Measurements from ENCODE around the gene DHCR24.

DNA sequence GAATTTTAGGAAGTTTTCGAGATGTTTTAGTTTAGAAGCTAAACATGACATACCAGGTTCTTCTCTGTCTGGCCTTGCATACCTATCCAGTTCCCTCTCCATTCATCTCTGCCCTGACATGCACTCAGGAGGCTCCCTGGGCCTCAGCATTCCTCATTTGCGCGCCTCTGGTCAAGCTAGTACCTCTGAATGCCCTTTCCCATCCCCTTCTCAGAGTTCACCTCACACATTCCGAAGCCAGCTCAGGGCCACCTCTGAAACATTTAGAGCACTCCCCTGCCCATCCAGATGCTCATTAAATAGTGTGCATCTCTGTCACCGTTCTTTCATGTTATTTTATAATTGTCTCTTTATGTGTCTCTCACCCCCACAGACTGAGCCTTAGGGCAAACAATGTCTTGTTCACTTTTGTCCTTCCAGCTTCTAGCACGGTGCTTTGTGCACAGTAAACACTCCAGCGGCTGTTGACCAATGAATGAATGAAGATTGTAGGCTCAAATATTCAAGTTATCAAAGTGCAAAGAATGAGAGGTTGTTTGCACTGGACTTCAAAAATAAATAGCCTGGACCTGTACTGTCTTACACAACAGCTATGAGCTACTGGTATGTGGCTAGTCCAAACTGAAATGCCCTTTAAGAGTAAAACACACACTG, 1.2 kb upstream of the DHCR24 start:
- no peak for TF ChIP-seq POLR2A (IDR thresholded peaks at IDR 0.05; ENCODE audit: low read length)
- no peak for TF ChIP-seq GATA1 (IDR thresholded peaks at IDR 0.05; ENCODE audit: low read depth, low read length)

All from erythroblast (primary cell).